Esophagus squamous epithelium (tissue), 5 donors: ENCODE results near the gene CMTM1. TPM values are rescaled to one million over a fixed set of nuclear protein-coding genes. Genes with fewer than 3 reads are reported as not detected.

Source experiments
- DNase-seq: peaks from one replicate; lab custom pipeline; 2025; lab: John Stamatoyannopoulos, UW
- H3K27ac ChIP-seq, 4 donors: fragments of 200-600 bp; sonication (generic); one replicate each; pipeline ENCODE4 v1.5.1; 2016 to 2019; ENCODE audit warnings: mild to moderate bottlenecking in 1 of 4
- H3K27me3 ChIP-seq, 4 donors: fragments of 200-600 bp; sonication (generic); 1 replicate in 3 of 4; 2 replicates in 1 of 4; pipeline versions ENCODE4 v1.5.1 to v1.6.0; 2017 to 2021; ENCODE audit warnings: antibody characterized with exemption in 1 of 4
- H3K36me3 ChIP-seq, 3 donors: fragments of 200-600 bp; sonication (generic); one replicate each; pipeline ENCODE4 v1.5.1; 2016 to 2019
- H3K4me1 ChIP-seq, 3 donors: fragments of 200-600 bp; sonication (generic); one replicate each; pipeline ENCODE4 v1.5.1; 2017 to 2019
- H3K4me3 ChIP-seq, 4 donors: fragments of 200-600 bp; sonication (generic); 1 replicate in 3 of 4; 2 replicates in 1 of 4; pipeline ENCODE4 v1.5.1; 2016 to 2019; ENCODE audit warnings: mild to moderate bottlenecking in 2 of 4, moderate library complexity in 1 of 4
- H3K9me3 ChIP-seq, 3 donors: fragments of 200-600 bp; sonication (generic); one replicate each; pipeline ENCODE4 v1.5.1; 2016 to 2019
- CTCF ChIP-seq, 6 experiments: fragments of 450-650 bp in 4 of 6; fragments of 200-600 bp in 2 of 6; sonication (generic) in 2 of 6; IDR thresholded peaks; one replicate each; pipeline ENCODE4 v1.5.1; 2016 to 2019; ENCODE audit warnings: antibody characterized with exemption in 6 of 6, mild to moderate bottlenecking in 4 of 6, moderate library complexity in 4 of 6
- POLR2A ChIP-seq, 4 donors: fragments of 450-650 bp; IDR thresholded peaks; one replicate each; pipeline ENCODE4 v1.6.1; 2017; ENCODE audit warnings: antibody characterized with exemption in 4 of 4, mild to moderate bottlenecking in 4 of 4, moderate library complexity in 3 of 4
- WGBS, 2 donors: methylation state at CpG; one replicate each; pipeline ENCODE4 v1.1.5; 2018; 5-methylcytosine and 5-hydroxymethylcytosine counted together
- intact Hi-C: fragments of 100-400 bp; cut with DNase I; formaldehyde crosslinking; loops from one replicate; pipeline ENCODE4 v1.15.0; 2022
- total RNA-seq, 4 donors: library from RNA; depleted of rRNA; stranded (reverse); fragments of >200 nt; gene quantifications; one replicate each; pipeline ENCODE4 v1.1.0, GENCODE V29; 2016
- donor health status: DM: yes; HTN: yes; CAD: no.

The CMTM1 gene
- total RNA-seq, 4 donors from 2014 or later: 1.3 to 1.5 TPM; not detected in 2

DNA sequence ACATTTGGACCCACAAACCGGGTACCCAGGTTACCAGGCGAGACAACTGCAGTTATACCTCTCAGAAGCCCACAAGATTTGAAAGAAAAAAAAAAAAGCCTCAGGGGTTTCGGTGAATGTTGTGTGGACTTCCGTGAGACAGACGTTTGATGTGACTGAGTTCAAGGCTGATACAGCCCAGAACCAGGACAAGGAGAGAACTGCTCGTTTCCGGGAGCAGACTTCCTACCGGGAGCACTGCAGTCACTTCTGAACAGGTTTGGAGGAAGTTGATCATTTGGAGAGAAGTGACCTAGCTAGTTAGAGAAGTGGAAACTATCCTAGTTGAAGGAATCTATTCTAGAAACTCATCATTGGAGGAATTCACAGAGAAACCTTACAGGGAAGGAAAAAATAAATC is 13.0 kb upstream of the CMTM1 start:
- TF ChIP-seq POLR2A (IDR thresholded peaks at IDR 0.05) (no peak), CTCF (IDR thresholded peaks at IDR 0.05) (no peak)
- intact Hi-C loops: no loop called here
- H3K4me3 ChIP-seq: peak overlapping the region; percentile 36 to 79 (median 62)
- H3K27ac ChIP-seq: peak overlapping the region in 3 of 4 donors; percentile 83 to 97 (median 95)
- no peaks in the 10 kb centered on the region for H3K36me3 ChIP-seq
- no peaks in the 10 kb centered on the region for H3K27me3 ChIP-seq
- H3K9me3 ChIP-seq: no peaks in the 10 kb centered on the region
- 43 to 46% methylated on average over 8 of the region's 8 CpGs for WGBS, 2 donors
- no peak for DNase-seq
- peaks cover 27 to 76% (median 30%) of the 10 kb centered on the region in 3 donors for H3K4me1 ChIP-seq

- peaks cover 0 to 5% (median 0%) of the 10 kb centered on the region in 3 donors for H3K36me3 ChIP-seq
- WGBS, 2 donors: 84 to 96% methylated on average over 3 of the region's 3 CpGs
- peaks cover 23 to 68% (median 27%) of the 10 kb centered on the region in 3 donors for H3K4me1 ChIP-seq
- intact Hi-C loops: no loop called here
- TF ChIP-seq CTCF (IDR thresholded peaks at IDR 0.05) (no peak), POLR2A (IDR thresholded peaks at IDR 0.05) (no peak)
- H3K9me3 ChIP-seq: no peaks in the 10 kb centered on the region
- H3K27me3 ChIP-seq: no peaks in the 10 kb centered on the region
- peak overlapping the region in 2 of 4 donors; percentile 95 to 97 for H3K27ac ChIP-seq
- DNase-seq: no peak
- peak overlapping the region in 3 of 4 donors; percentile 59 to 79 (median 65) for H3K4me3 ChIP-seq
Measured at GRCh38 chr16:66554021-66554420, 12.2 kb upstream of the CMTM1 start.

DNA sequence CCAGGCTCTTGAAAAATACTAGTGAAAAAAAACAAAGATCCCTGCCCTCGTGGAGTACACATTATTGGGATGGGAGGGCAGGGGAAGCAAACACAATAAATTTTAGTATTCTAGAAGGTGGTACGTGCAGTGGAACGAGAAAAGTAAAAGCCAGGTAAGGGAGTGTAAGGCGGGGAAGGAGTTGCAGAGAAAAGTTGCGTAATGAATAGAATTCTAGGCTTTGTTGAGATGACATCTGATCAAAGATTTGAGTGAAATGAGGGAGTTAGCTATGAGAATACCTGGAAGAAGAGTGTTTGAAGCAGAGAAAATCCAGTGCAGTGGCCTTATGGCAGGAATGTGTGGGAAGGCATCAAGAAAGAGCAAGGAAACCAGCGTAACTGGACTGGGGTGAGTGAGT is 11.7 kb upstream of the CMTM1 start:
- 87% methylated on average over 6 of the region's 6 CpGs for WGBS, 2 donors
- Histone ChIP-seq H3K27me3 (no peaks in the 10 kb centered on the region), H3K4me3 (peak overlapping the region in 1 of 4 donors; percentile 59), H3K4me1 (peaks cover 22 to 64% (median 27%) of the 10 kb centered on the region in 3 donors), H3K36me3 (peaks cover 0 to 9% (median 0%) of the 10 kb centered on the region in 3 donors), H3K9me3 (no peaks in the 10 kb centered on the region), H3K27ac (peak overlapping the region in 1 of 4 donors; percentile 1)
- no peak for DNase-seq
- intact Hi-C loops: no loop called here
- no peak for TF ChIP-seq CTCF (IDR thresholded peaks at IDR 0.05)
- no peak for TF ChIP-seq POLR2A (IDR thresholded peaks at IDR 0.05)

DNA sequence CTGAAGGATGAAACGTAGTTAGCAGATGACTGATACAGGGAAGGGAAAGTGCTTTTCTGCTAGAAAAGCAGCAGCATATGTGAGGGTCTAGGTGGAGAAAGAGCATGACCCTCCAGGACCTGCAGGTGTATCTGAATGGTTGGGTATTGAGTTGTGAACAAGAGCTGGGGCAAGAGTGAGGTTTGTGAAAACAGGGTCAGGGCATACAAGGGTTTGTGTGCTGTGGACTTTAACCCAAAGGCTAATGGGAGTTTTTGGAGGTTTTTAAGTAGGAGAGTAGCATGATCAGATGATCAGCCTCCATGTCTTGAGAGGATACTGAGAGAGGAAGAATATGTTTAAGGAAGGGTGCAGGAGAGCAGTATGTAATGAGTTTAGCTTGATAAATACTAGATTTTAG is 6.1 kb upstream of the CMTM1 start:
- Histone ChIP-seq H3K4me3 (no peak overlapping the region), H3K36me3 (peaks cover 0 to 51% (median 0%) of the 10 kb centered on the region in 3 donors), H3K4me1 (peaks cover 0 to 12% (median 0%) of the 10 kb centered on the region in 3 donors), H3K27ac (no peak overlapping the region), H3K27me3 (no peaks in the 10 kb centered on the region), H3K9me3 (no peaks in the 10 kb centered on the region)
- intact Hi-C loops: no loop called here
- no peak for TF ChIP-seq POLR2A (IDR thresholded peaks at IDR 0.05)
- TF ChIP-seq CTCF (IDR thresholded peaks at IDR 0.05): no peak
- 85 to 89% methylated on average over 1 of the region's 1 CpG for WGBS, 2 donors
- no peak for DNase-seq

GRCh38 chr16:66561381-66562080 is 4.7 kb upstream of the CMTM1 start:
- intact Hi-C loops: no loop called here
- H3K27ac ChIP-seq: no peak overlapping the region

More at GRCh38 chr16:66561381-66562080, 4.7 kb upstream of the CMTM1 start:
- TF ChIP-seq CTCF (IDR thresholded peaks at IDR 0.05) (no peak), POLR2A (IDR thresholded peaks at IDR 0.05) (no peak)
- Histone ChIP-seq H3K4me3 (no peak overlapping the region), H3K36me3 (peaks cover 0 to 65% (median 3%) of the 10 kb centered on the region in 3 donors), H3K9me3 (no peaks in the 10 kb centered on the region), H3K27me3 (no peaks in the 10 kb centered on the region), H3K4me1 (peaks cover 0 to 6% (median 0%) of the 10 kb centered on the region in 3 donors)
- 85 to 87% methylated on average over 3 of the region's 3 CpGs for WGBS, 2 donors
- DNase-seq: no peak
